NB4 (cell line): ENCODE measurements around the gene MLANA.

ENCODE experiments used
- MYC ChIP-seq: IDR thresholded peaks from 2 replicates; pipeline ENCODE4 v1.6.1; 2011; ENCODE audit warnings: low read depth, low read length
- POLR2A ChIP-seq: IDR thresholded peaks from 2 replicates; pipeline ENCODE4 v1.6.1; 2011; ENCODE audit warnings: mild to moderate bottlenecking; ENCODE audit not compliant: insufficient read length; ENCODE audit errors: extremely low read depth
- TF ChIP-seq, protein P1 (sequence below): IDR thresholded peaks from one replicate; pipeline ENCODE4 v1.5.1; 2012; ENCODE audit warnings: low read depth, low read length
- TF ChIP-seq, protein P2 (sequence below): IDR thresholded peaks from 2 replicates; pipeline ENCODE4 v1.6.1; 2011; ENCODE audit warnings: low read depth, low read length

DNA sequence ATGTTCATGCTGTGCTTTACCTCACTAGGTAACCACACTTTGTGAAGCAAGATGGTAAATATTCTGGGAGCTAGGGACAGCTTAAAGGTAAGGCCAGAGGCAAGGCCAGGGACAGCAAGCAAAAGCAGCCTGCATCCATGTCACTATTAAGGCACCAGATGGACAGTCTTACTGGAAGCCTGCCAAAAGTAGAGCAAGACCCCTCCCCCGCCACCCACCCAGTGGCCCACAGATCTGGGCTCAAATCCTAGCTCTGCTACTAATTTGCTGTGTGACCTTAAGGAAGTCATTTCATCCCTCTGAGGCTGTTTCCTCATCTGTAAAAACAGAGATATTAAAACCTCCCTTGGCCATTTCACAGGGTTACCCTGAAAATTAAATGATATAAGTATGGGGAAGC, 44.6 kb upstream of the MLANA start:
- TF ChIP-seq, protein P1, sequence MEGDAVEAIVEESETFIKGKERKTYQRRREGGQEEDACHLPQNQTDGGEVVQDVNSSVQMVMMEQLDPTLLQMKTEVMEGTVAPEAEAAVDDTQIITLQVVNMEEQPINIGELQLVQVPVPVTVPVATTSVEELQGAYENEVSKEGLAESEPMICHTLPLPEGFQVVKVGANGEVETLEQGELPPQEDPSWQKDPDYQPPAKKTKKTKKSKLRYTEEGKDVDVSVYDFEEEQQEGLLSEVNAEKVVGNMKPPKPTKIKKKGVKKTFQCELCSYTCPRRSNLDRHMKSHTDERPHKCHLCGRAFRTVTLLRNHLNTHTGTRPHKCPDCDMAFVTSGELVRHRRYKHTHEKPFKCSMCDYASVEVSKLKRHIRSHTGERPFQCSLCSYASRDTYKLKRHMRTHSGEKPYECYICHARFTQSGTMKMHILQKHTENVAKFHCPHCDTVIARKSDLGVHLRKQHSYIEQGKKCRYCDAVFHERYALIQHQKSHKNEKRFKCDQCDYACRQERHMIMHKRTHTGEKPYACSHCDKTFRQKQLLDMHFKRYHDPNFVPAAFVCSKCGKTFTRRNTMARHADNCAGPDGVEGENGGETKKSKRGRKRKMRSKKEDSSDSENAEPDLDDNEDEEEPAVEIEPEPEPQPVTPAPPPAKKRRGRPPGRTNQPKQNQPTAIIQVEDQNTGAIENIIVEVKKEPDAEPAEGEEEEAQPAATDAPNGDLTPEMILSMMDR = no peak
- TF ChIP-seq POLR2A = no peak
- TF ChIP-seq, protein P2, sequence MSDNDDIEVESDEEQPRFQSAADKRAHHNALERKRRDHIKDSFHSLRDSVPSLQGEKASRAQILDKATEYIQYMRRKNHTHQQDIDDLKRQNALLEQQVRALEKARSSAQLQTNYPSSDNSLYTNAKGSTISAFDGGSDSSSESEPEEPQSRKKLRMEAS = no peak
- TF ChIP-seq MYC = no peak
